Amygdala (tissue), 56 donors: ENCODE results near the gene RCAN1.

Experiments used
- DNase-seq, 56 donors: peaks; one replicate each; lab custom pipeline; 2025; lab: John Stamatoyannopoulos, UW

Gene RCAN1

GRCh38 chr21:34602061-34602460 is 12.9 kb downstream of the RCAN1 start:
- peak in 4 of 56 donors; percentile 10 to 43 (median 22) for DNase-seq

GRCh38 chr21:34599534-34600101 is 15.3 kb downstream of the RCAN1 start:
- DNase-seq: no peak

- DNase-seq: no peak
Observed at GRCh38 chr21:34598931-34599400, 15.9 kb downstream of the RCAN1 start.

- DNase-seq: no peak
Observed at GRCh38 chr21:34597406-34597805, 17.5 kb downstream of the RCAN1 start.

GRCh38 chr21:34596561-34597271 is 18.2 kb downstream of the RCAN1 start:
- DNase-seq: no peak

- no peak for DNase-seq
Observed at GRCh38 chr21:34595457-34595856, 19.5 kb downstream of the RCAN1 start.

- no peak for DNase-seq
Observed at GRCh38 chr21:34594566-34595234, 20.2 kb downstream of the RCAN1 start.

- DNase-seq: no peak
Observed at GRCh38 chr21:34593954-34594531, 20.9 kb downstream of the RCAN1 start.

- no peak for DNase-seq
Observed at GRCh38 chr21:34593423-34593822, 21.5 kb downstream of the RCAN1 start.

GRCh38 chr21:34592120-34592955 is 22.6 kb downstream of the RCAN1 start:
- DNase-seq: no peak

GRCh38 chr21:34590520-34590919 is 24.4 kb downstream of the RCAN1 start:
- no peak for DNase-seq

GRCh38 chr21:34589511-34590282 is 25.2 kb downstream of the RCAN1 start:
- DNase-seq: no peak

- no peak for DNase-seq
Observed at GRCh38 chr21:34583926-34584563, 30.9 kb downstream of the RCAN1 start.

GRCh38 chr21:34582506-34583150 is 32.3 kb downstream of the RCAN1 start:
- peak in 6 of 56 donors; percentile 11 to 26 (median 15) for DNase-seq

GRCh38 chr21:34580181-34580700 is 34.7 kb downstream of the RCAN1 start:
- DNase-seq: no peak

GRCh38 chr21:34579411-34579810 is 35.5 kb downstream of the RCAN1 start:
- DNase-seq: no peak

- DNase-seq: peak in 3 of 56 donors; percentile 6 to 36 (median 10)
Observed at GRCh38 chr21:34576041-34576511, 38.8 kb downstream of the RCAN1 start.
